Natural killer cell treated with Interleukin-12 subunit alpha and Interleukin-12 subunit beta and Interleukin-15 and Interleukin-18, amount 100 ng/mL, for 72 hours (primary cell): Measurements from ENCODE around the gene PCDH15. TPM values are rescaled to one million over a fixed set of nuclear protein-coding genes. Genes with fewer than 3 reads are reported as not detected.

Experiments used
- ATAC-seq, 2 donors: fragments of 150-1000 bp; cut with Tn5 transposase in 1 of 2; sonication (Bioruptor Pico), chemical (Tn5 transposase) in 1 of 2; 2 replicates each; pipeline ENCODE4 v1.10.0; 2021
- DNase-seq: peaks from one replicate; pipeline ENCODE4 v3.0.0; 2022; ENCODE audit warnings: low spot score
- H3K27ac Mint-ChIP-seq, 2 donors: 1 replicate in 1 of 2; 2 replicates in 1 of 2; pipeline ENCODE4 v1.8.0; 2022; ENCODE audit warnings: mixed read lengths in 2 of 2, mild to moderate bottlenecking in 1 of 2, moderate library complexity in 1 of 2
- H3K27me3 Mint-ChIP-seq, 2 donors: 1 replicate in 1 of 2; 2 replicates in 1 of 2; pipeline ENCODE4 v1.8.0; 2022; ENCODE audit warnings: mixed read lengths in 2 of 2
- H3K36me3 Mint-ChIP-seq: one replicate; pipeline ENCODE4 v1.8.0; 2022; ENCODE audit warnings: mixed read lengths
- H3K4me1 Mint-ChIP-seq, 2 donors: 1 replicate in 1 of 2; 2 replicates in 1 of 2; pipeline ENCODE4 v1.8.0; 2022; ENCODE audit warnings: low read depth in 2 of 2, mixed read lengths in 2 of 2, mild to moderate bottlenecking in 1 of 2
- H3K4me3 Mint-ChIP-seq: one replicate; pipeline ENCODE4 v1.8.0; 2022; ENCODE audit warnings: mixed read lengths
- H3K9me3 Mint-ChIP-seq: 2 replicates; pipeline ENCODE4 v1.8.0; 2022; ENCODE audit warnings: mixed read lengths
- total RNA-seq, 2 donors: library from RNA; stranded (reverse); gene quantifications; one replicate each; pipeline ENCODE4 v1.2.3, GENCODE V29; 2022

The PCDH15 gene
- total RNA-seq, 2 donors from 2014 or later: not detected

- Mint-ChIP-seq H3K27ac (no peak overlapping the region), H3K9me3 (peaks cover 7% of the 10 kb centered on the region), H3K27me3 (no peaks in the 10 kb centered on the region)
These were observed 897.3 kb downstream of the PCDH15 start for GRCh38 chr10:53903756-53904155.

GRCh38 chr10:53899463-53900160 is 901.4 kb downstream of the PCDH15 start:
- H3K9me3 Mint-ChIP-seq: peaks cover 4% of the 10 kb centered on the region
- no peak overlapping the region for H3K27ac Mint-ChIP-seq
- DNase-seq: no peak
- no peak for ATAC-seq
- H3K36me3 Mint-ChIP-seq: no peaks in the 10 kb centered on the region
- H3K4me1 Mint-ChIP-seq: no peaks in the 10 kb centered on the region
- no peaks in the 10 kb centered on the region for H3K27me3 Mint-ChIP-seq
- no peak overlapping the region for H3K4me3 Mint-ChIP-seq

More at GRCh38 chr10:53903756-53904155, 897.3 kb downstream of the PCDH15 start:
- H3K4me3 Mint-ChIP-seq: no peak overlapping the region
- ATAC-seq (no peak), DNase-seq (no peak)
- no peaks in the 10 kb centered on the region for H3K4me1 Mint-ChIP-seq
- H3K36me3 Mint-ChIP-seq: no peaks in the 10 kb centered on the region

GRCh38 chr10:53898532-53898931 is 902.5 kb downstream of the PCDH15 start:
- Mint-ChIP-seq H3K4me3 (no peak overlapping the region), H3K27ac (no peak overlapping the region), H3K9me3 (peaks cover 6% of the 10 kb centered on the region), H3K4me1 (no peaks in the 10 kb centered on the region), H3K27me3 (no peaks in the 10 kb centered on the region), H3K36me3 (no peaks in the 10 kb centered on the region)
- no peak for DNase-seq
- no peak for ATAC-seq

- Mint-ChIP-seq H3K9me3 (peaks cover 10% of the 10 kb centered on the region), H3K4me1 (no peaks in the 10 kb centered on the region), H3K4me3 (no peak overlapping the region), H3K27ac (no peak overlapping the region), H3K36me3 (no peaks in the 10 kb centered on the region), H3K27me3 (no peaks in the 10 kb centered on the region)
- DNase-seq: no peak
- no peak for ATAC-seq
These were observed 906.9 kb downstream of the PCDH15 start for GRCh38 chr10:53894145-53894544.

- Mint-ChIP-seq H3K27ac (no peak overlapping the region), H3K9me3 (peaks cover 10% of the 10 kb centered on the region), H3K27me3 (no peaks in the 10 kb centered on the region), H3K4me1 (no peaks in the 10 kb centered on the region), H3K4me3 (no peak overlapping the region), H3K36me3 (no peaks in the 10 kb centered on the region)
- ATAC-seq (no peak), DNase-seq (no peak)
These were observed 908.0 kb downstream of the PCDH15 start for GRCh38 chr10:53893061-53893460.

- Mint-ChIP-seq H3K36me3 (no peaks in the 10 kb centered on the region), H3K9me3 (peaks cover 11% of the 10 kb centered on the region), H3K4me1 (no peaks in the 10 kb centered on the region), H3K27me3 (no peaks in the 10 kb centered on the region), H3K4me3 (no peak overlapping the region), H3K27ac (no peak overlapping the region)
- ATAC-seq (no peak), DNase-seq (no peak)
These were observed 914.4 kb downstream of the PCDH15 start for GRCh38 chr10:53886325-53887300.

- Mint-ChIP-seq H3K9me3 (peaks cover 16% of the 10 kb centered on the region), H3K4me3 (no peak overlapping the region), H3K27me3 (no peaks in the 10 kb centered on the region), H3K4me1 (no peaks in the 10 kb centered on the region), H3K27ac (no peak overlapping the region), H3K36me3 (peaks cover 9% of the 10 kb centered on the region)
- DNase-seq: no peak
- no peak for ATAC-seq
These were observed 936.2 kb downstream of the PCDH15 start for GRCh38 chr10:53864846-53865245.

GRCh38 chr10:53852450-53853175 is 948.4 kb downstream of the PCDH15 start:
- no peak overlapping the region for H3K27ac Mint-ChIP-seq
- H3K9me3 Mint-ChIP-seq: peaks cover 3% of the 10 kb centered on the region
- H3K4me1 Mint-ChIP-seq: no peaks in the 10 kb centered on the region
- H3K36me3 Mint-ChIP-seq: no peaks in the 10 kb centered on the region
- no peaks in the 10 kb centered on the region for H3K27me3 Mint-ChIP-seq
- ATAC-seq: no peak
- no peak for DNase-seq
- no peak overlapping the region for H3K4me3 Mint-ChIP-seq

- Mint-ChIP-seq H3K9me3 (peaks cover 9% of the 10 kb centered on the region), H3K4me1 (no peaks in the 10 kb centered on the region), H3K36me3 (no peaks in the 10 kb centered on the region), H3K27me3 (no peaks in the 10 kb centered on the region), H3K27ac (no peak overlapping the region), H3K4me3 (no peak overlapping the region)
- ATAC-seq: no peak
- DNase-seq: no peak
These were observed 954.2 kb downstream of the PCDH15 start for GRCh38 chr10:53846809-53847208.

GRCh38 chr10:53843736-53844362 is 957.2 kb downstream of the PCDH15 start:
- DNase-seq (no peak), ATAC-seq (no peak)
- Mint-ChIP-seq H3K4me1 (no peaks in the 10 kb centered on the region), H3K36me3 (no peaks in the 10 kb centered on the region), H3K9me3 (peaks cover 6% of the 10 kb centered on the region), H3K27me3 (no peaks in the 10 kb centered on the region), H3K27ac (no peak overlapping the region), H3K4me3 (no peak overlapping the region)

GRCh38 chr10:53841483-53842145 is 959.4 kb downstream of the PCDH15 start:
- ATAC-seq (no peak), DNase-seq (no peak)
- no peaks in the 10 kb centered on the region for H3K36me3 Mint-ChIP-seq
- H3K4me3 Mint-ChIP-seq: no peak overlapping the region
- H3K27me3 Mint-ChIP-seq: no peaks in the 10 kb centered on the region
- no peaks in the 10 kb centered on the region for H3K4me1 Mint-ChIP-seq
- H3K27ac Mint-ChIP-seq: no peak overlapping the region
- H3K9me3 Mint-ChIP-seq: peaks cover 6% of the 10 kb centered on the region

GRCh38 chr10:53840653-53841052 is 960.4 kb downstream of the PCDH15 start:
- no peak for ATAC-seq
- Mint-ChIP-seq H3K36me3 (no peaks in the 10 kb centered on the region), H3K4me1 (no peaks in the 10 kb centered on the region), H3K4me3 (no peak overlapping the region), H3K27me3 (no peaks in the 10 kb centered on the region), H3K9me3 (peaks cover 8% of the 10 kb centered on the region), H3K27ac (no peak overlapping the region)
- no peak for DNase-seq

GRCh38 chr10:53839440-53840039 is 961.5 kb downstream of the PCDH15 start:
- H3K27me3 Mint-ChIP-seq: no peaks in the 10 kb centered on the region
- peaks cover 6% of the 10 kb centered on the region for H3K9me3 Mint-ChIP-seq
- H3K36me3 Mint-ChIP-seq: no peaks in the 10 kb centered on the region

More at GRCh38 chr10:53839440-53840039, 961.5 kb downstream of the PCDH15 start:
- Mint-ChIP-seq H3K4me1 (no peaks in the 10 kb centered on the region), H3K27ac (no peak overlapping the region), H3K4me3 (no peak overlapping the region)
- no peak for DNase-seq
- no peak for ATAC-seq
